ENCODE data around the gene ARHGAP1.

Gene ARHGAP1

GRCh38 chr11:46681814-46682213, 18.6 kb downstream of the ARHGAP1 start:
- DNase-seq (ENCODE audit: low spot score), result no peak
- no peak for TF ChIP-seq CTCF (IDR thresholded peaks at IDR 0.05)
- Histone ChIP-seq H3K4me3 (no peak overlapping the region), H3K27ac (peak overlapping the region in 1 of 2 donors; percentile 11)

- Histone ChIP-seq H3K4me3 (no peak overlapping the region), H3K27ac (no peak overlapping the region)
- no peak for DNase-seq (ENCODE audit: low spot score)
- TF ChIP-seq CTCF (IDR thresholded peaks at IDR 0.05), result no peak
Observed at GRCh38 chr11:46680815-46681214, 19.6 kb downstream of the ARHGAP1 start.

- Histone ChIP-seq H3K4me3 (no peak overlapping the region), H3K27ac (no peak overlapping the region)
- DNase-seq (ENCODE audit: low spot score), result peak; percentile 59
- no peak for TF ChIP-seq CTCF (IDR thresholded peaks at IDR 0.05)
Observed at GRCh38 chr11:46680164-46680760, 20.2 kb downstream of the ARHGAP1 start.

GRCh38 chr11:46679241-46680163, 20.9 kb downstream of the ARHGAP1 start:
- TF ChIP-seq CTCF (IDR thresholded peaks at IDR 0.05), result no peak
- Histone ChIP-seq H3K27ac (no peak overlapping the region), H3K4me3 (no peak overlapping the region)
- DNase-seq (ENCODE audit: low spot score), result peak; percentile 70

- Histone ChIP-seq H3K4me3 (no peak overlapping the region), H3K27ac (peak overlapping the region in 1 of 2 donors; percentile 65)
- DNase-seq (ENCODE audit: low spot score), result no peak
- TF ChIP-seq CTCF (IDR thresholded peaks at IDR 0.05), result no peak
Observed at GRCh38 chr11:46678741-46679130, 21.7 kb downstream of the ARHGAP1 start.

- no peak for DNase-seq (ENCODE audit: low spot score)
- Histone ChIP-seq H3K27ac (peak overlapping the region in 1 of 2 donors; percentile 65), H3K4me3 (no peak overlapping the region)
- no peak for TF ChIP-seq CTCF (IDR thresholded peaks at IDR 0.05)
Observed at GRCh38 chr11:46677991-46678740, 22.3 kb downstream of the ARHGAP1 start.
